ENCODE measurements around the gene CTBS.

DNA sequence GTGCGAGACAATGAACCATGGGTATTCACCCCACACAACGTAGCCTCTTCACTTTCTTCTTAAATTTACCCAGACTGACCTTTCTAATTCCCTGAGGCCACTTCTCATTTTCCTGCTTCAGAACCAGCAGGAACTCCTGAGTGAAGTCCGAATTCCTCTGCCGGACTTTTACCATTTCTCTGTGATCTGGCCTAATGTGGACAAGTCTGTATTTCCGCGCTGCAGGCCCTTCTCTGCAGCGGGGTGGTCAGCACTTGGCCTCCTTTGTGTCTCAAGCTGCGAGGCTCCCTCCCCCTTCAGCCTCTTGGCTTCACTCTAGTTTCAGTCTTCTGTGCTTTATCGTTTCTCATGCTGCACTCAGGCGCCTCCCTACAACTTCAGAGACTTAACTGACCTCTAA is 9.4 kb upstream of the CTBS start:
- no peak for TF ChIP-seq CTCF (IDR thresholded peaks at IDR 0.05; ENCODE audit: low read length)
- TF ChIP-seq EZH2 (optimal IDR thresholded peaks at IDR 0.05; ENCODE audit: low read depth, low read length): no peak
- TF ChIP-seq EZH2phosphoT487 (IDR thresholded peaks at IDR 0.05; ENCODE audit: low read length): no peak

Measured in MM.1S (cell line).